ENCODE results near the gene RCCD1. TPM values are rescaled to one million over a fixed set of nuclear protein-coding genes. Genes with fewer than 3 reads are reported as not detected.

The RCCD1 gene
- total RNA-seq, 3 donors from 2014 or later = 18.5 to 21.5 (median 20.7) TPM

- Histone ChIP-seq H3K4me3 (no peak overlapping the region), H3K9me3 (no peaks in the 10 kb centered on the region), H3K36me3 (ENCODE audit: low read depth) (no peaks in the 10 kb centered on the region), H3K4me1 (ENCODE audit: low read depth) (no peaks in the 10 kb centered on the region)
- DNase-seq (no peak), ATAC-seq (no peak)
- intact Hi-C loops (cut with DNase I, micrococcal nuclease) = no loop called here
- no peak for TF ChIP-seq CTCF (IDR thresholded peaks at IDR 0.05)
Observed at GRCh38 chr15:90981681-90982080, 27.0 kb downstream of the RCCD1 start.

GRCh38 chr15:90982135-90982534 is 27.5 kb downstream of the RCCD1 start:
- no peak for TF ChIP-seq CTCF (IDR thresholded peaks at IDR 0.05)
- Histone ChIP-seq H3K4me3 (no peak overlapping the region), H3K36me3 (ENCODE audit: low read depth) (no peaks in the 10 kb centered on the region), H3K4me1 (ENCODE audit: low read depth) (no peaks in the 10 kb centered on the region), H3K9me3 (no peaks in the 10 kb centered on the region)
- ATAC-seq (no peak), DNase-seq (no peak)
- intact Hi-C loops (cut with DNase I, micrococcal nuclease) = no loop called here

GRCh38 chr15:90986790-90987507 is 32.3 kb downstream of the RCCD1 start:
- no peaks in the 10 kb centered on the region for H3K9me3 ChIP-seq
- H3K4me3 ChIP-seq = no peak overlapping the region
- no peaks in the 10 kb centered on the region for H3K36me3 ChIP-seq (ENCODE audit: low read depth)
- intact Hi-C loops (cut with DNase I, micrococcal nuclease) = no loop called here
- ATAC-seq = peak; percentile 39
- DNase-seq = no peak
- no peaks in the 10 kb centered on the region for H3K4me1 ChIP-seq (ENCODE audit: low read depth)
- no peak for TF ChIP-seq CTCF (IDR thresholded peaks at IDR 0.05)

DNA sequence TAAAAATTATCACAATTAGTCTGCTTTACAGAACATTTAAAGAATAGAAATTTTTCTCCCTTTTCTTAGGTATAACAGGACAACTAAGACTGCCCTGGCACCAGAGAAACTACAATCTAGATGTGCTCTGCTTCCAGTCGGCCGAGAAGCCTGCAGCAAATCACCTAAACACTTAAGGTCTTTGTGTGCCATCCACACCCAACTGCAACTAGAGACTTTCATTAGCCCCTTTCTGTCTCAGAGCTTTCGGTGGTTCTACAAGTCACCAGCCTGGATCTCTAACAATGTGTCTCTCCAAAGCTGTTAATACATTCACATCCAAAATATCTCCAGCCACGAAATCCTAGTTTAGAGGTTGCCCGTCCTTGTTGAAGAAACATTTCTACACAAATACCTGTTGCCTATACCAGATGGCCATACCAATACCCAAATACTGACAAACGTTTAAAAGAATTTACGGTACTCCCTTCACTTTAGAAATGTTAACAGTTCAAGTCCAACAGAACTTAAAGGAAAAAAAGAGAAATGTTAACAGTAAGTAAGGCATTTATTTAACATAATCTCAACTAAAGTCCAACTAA is 33.0 kb downstream of the RCCD1 start:
- DNase-seq = no peak
- TF ChIP-seq CTCF (IDR thresholded peaks at IDR 0.05) = no peak
- Histone ChIP-seq H3K36me3 (ENCODE audit: low read depth) (no peaks in the 10 kb centered on the region), H3K9me3 (no peaks in the 10 kb centered on the region), H3K4me3 (no peak overlapping the region), H3K4me1 (ENCODE audit: low read depth) (no peaks in the 10 kb centered on the region)
- intact Hi-C loops (cut with DNase I, micrococcal nuclease) = no loop called here
- ATAC-seq = no peak

DNA sequence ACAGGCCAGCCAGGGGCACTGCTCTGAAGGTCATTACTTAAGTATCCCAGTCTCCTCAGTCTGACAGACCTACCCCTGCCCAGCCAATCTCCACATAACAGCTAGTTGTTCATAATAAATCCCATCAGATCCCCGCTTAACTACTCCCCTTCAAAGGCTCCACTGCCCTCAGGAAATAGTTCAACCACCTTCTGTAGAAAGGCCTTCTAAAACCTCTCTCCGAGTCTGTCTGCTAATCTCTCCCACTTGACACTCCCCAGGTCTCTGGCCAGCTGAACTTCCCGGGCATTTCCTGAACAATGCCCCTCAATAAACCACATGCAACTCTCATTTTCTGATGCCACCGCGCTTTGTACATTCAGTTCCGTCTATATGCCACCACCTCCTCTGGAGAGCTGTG is 33.6 kb downstream of the RCCD1 start:
- intact Hi-C loops (cut with DNase I, micrococcal nuclease) = no loop called here
- Histone ChIP-seq H3K9me3 (no peaks in the 10 kb centered on the region), H3K36me3 (ENCODE audit: low read depth) (no peaks in the 10 kb centered on the region), H3K4me1 (ENCODE audit: low read depth) (no peaks in the 10 kb centered on the region), H3K4me3 (no peak overlapping the region)
- no peak for TF ChIP-seq CTCF (IDR thresholded peaks at IDR 0.05)
- DNase-seq (no peak), ATAC-seq (peak; percentile 48)
